Measurements from ENCODE around the gene C6orf118. TPM values are rescaled to one million over a fixed set of nuclear protein-coding genes. Genes with fewer than 3 reads are reported as not detected.

The C6orf118 gene
- total and polyA plus RNA-seq, 9 of the 15 experiments (the other 6 are each of a cell fraction or from before 2014, with no cell fraction given): not detected

DNA sequence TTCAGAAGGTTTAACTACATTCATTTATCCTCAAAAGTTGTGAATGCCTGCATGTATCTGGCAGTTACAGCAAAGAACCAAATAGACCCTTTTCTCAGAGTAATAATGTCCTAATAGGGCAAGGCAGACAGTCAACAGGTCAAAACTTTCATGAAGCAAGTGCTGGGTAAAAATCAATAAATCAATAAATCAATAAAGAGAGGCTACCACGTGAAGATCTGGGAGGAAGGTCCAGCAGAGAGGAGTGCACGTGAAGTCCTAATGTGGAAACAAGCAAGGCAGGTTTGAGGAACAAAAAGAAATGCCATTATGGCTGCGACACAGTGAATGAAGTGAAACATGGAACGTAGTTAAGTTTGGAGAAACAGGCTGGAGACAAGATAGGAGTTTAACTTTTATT is 36.3 kb upstream of the C6orf118 start:
- H3K9me3 ChIP-seq (replicated peaks; ENCODE audit: control insufficient read depth, insufficient read depth, low read depth, low read length): peaks cover 5% of the 10 kb centered on the region; the same call in 1 of the 2 replicates
- H3K36me3 ChIP-seq (ENCODE audit: control insufficient read depth, insufficient read depth, low read length): no peaks in the 10 kb centered on the region
- POLR2A ChIA-PET: no interaction called here
- no peak overlapping the region for H2AFZ ChIP-seq (ENCODE audit: low read depth, low read length)
- 2% methylated on average over 4 of the region's 4 CpGs for WGBS (ENCODE audit: insufficient coverage, low coverage, missing lambda C conversion rate)
- H3K9ac ChIP-seq (ENCODE audit: insufficient read depth in 1 of 2, low read depth in 2 of 2, low read length in 2 of 2): no peak overlapping the region
- FAIRE-seq (no peak), ATAC-seq (no peak), DNase-seq (ENCODE audit: extremely low read depth in 1 of 4, low spot score in 3 of 4) (no peak)
- H4K20me1 ChIP-seq (replicated peaks; ENCODE audit: control insufficient read depth, insufficient read depth, low read length): no peaks in the 10 kb centered on the region
- in situ Hi-C loops (cut with MboI): no loop called here
- no peak overlapping the region for H3K27ac ChIP-seq (ENCODE audit: extremely low read depth, low read depth, low read length)
- H3K9me1 ChIP-seq (ENCODE audit: control insufficient read depth, insufficient read depth, low read length): no peaks in the 10 kb centered on the region
- intact Hi-C loops (cut with micrococcal nuclease): no loop called here
- H3K4me2 ChIP-seq (ENCODE audit: insufficient read depth, low read length): no peak overlapping the region
- no peaks in the 10 kb centered on the region for H3K27me3 ChIP-seq (ENCODE audit: control insufficient read depth in 2 of 2, insufficient read depth in 2 of 2, low read length in 2 of 2)
- no peaks in the 10 kb centered on the region for H3K4me1 ChIP-seq (replicated peaks in 1 of 2; ENCODE audit: control insufficient read depth in 2 of 2, insufficient read depth in 2 of 2, low read length in 2 of 2)
- BruUV-seq (replicated peaks): no TSS peak
- H3K79me2 ChIP-seq (ENCODE audit: control insufficient read depth, insufficient read depth, low read length): no peaks in the 10 kb centered on the region
- CTCF ChIA-PET (ENCODE audit: low intra/inter-chr PET ratio): no interaction called here
- H3K4me3 ChIP-seq: no peak overlapping the region
- TF ChIP-seq EHMT2 (IDR thresholded peaks at IDR 0.05) (no peak), JUN (IDR thresholded peaks at IDR 0.05; ENCODE audit: borderline replicate concordance, low read depth, low read length) (no peak), JUN (CRISPR knock-in tag; IDR thresholded peaks at IDR 0.05; ENCODE audit: borderline replicate concordance) (no peak), HDAC1 (IDR thresholded peaks at IDR 0.05) (no peak), PHB2 (IDR thresholded peaks at IDR 0.05; ENCODE audit: low read depth) (no peak), SNRNP70 (optimal IDR thresholded peaks at IDR 0.05; ENCODE audit: low read depth, low read length) (no peak), HDAC2 (IDR thresholded peaks at IDR 0.05) (no peak), POU5F1 (IDR thresholded peaks at IDR 0.05; ENCODE audit: borderline replicate concordance, low read depth, low read length, partially characterized antibody) (no peak)
- TF ChIP-seq, protein P1, sequence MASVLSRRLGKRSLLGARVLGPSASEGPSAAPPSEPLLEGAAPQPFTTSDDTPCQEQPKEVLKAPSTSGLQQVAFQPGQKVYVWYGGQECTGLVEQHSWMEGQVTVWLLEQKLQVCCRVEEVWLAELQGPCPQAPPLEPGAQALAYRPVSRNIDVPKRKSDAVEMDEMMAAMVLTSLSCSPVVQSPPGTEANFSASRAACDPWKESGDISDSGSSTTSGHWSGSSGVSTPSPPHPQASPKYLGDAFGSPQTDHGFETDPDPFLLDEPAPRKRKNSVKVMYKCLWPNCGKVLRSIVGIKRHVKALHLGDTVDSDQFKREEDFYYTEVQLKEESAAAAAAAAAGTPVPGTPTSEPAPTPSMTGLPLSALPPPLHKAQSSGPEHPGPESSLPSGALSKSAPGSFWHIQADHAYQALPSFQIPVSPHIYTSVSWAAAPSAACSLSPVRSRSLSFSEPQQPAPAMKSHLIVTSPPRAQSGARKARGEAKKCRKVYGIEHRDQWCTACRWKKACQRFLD (CRISPR knock-in tag; IDR thresholded peaks at IDR 0.05): no peak
- TF ChIP-seq, protein P2, sequence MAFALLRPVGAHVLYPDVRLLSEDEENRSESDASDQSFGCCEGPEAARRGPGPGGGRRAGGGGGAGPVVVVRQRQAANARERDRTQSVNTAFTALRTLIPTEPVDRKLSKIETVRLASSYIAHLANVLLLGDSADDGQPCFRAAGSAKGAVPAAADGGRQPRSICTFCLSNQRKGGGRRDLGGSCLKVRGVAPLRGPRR (CRISPR knock-in tag; IDR thresholded peaks at IDR 0.05): no peak
- TF ChIP-seq, protein P3, sequence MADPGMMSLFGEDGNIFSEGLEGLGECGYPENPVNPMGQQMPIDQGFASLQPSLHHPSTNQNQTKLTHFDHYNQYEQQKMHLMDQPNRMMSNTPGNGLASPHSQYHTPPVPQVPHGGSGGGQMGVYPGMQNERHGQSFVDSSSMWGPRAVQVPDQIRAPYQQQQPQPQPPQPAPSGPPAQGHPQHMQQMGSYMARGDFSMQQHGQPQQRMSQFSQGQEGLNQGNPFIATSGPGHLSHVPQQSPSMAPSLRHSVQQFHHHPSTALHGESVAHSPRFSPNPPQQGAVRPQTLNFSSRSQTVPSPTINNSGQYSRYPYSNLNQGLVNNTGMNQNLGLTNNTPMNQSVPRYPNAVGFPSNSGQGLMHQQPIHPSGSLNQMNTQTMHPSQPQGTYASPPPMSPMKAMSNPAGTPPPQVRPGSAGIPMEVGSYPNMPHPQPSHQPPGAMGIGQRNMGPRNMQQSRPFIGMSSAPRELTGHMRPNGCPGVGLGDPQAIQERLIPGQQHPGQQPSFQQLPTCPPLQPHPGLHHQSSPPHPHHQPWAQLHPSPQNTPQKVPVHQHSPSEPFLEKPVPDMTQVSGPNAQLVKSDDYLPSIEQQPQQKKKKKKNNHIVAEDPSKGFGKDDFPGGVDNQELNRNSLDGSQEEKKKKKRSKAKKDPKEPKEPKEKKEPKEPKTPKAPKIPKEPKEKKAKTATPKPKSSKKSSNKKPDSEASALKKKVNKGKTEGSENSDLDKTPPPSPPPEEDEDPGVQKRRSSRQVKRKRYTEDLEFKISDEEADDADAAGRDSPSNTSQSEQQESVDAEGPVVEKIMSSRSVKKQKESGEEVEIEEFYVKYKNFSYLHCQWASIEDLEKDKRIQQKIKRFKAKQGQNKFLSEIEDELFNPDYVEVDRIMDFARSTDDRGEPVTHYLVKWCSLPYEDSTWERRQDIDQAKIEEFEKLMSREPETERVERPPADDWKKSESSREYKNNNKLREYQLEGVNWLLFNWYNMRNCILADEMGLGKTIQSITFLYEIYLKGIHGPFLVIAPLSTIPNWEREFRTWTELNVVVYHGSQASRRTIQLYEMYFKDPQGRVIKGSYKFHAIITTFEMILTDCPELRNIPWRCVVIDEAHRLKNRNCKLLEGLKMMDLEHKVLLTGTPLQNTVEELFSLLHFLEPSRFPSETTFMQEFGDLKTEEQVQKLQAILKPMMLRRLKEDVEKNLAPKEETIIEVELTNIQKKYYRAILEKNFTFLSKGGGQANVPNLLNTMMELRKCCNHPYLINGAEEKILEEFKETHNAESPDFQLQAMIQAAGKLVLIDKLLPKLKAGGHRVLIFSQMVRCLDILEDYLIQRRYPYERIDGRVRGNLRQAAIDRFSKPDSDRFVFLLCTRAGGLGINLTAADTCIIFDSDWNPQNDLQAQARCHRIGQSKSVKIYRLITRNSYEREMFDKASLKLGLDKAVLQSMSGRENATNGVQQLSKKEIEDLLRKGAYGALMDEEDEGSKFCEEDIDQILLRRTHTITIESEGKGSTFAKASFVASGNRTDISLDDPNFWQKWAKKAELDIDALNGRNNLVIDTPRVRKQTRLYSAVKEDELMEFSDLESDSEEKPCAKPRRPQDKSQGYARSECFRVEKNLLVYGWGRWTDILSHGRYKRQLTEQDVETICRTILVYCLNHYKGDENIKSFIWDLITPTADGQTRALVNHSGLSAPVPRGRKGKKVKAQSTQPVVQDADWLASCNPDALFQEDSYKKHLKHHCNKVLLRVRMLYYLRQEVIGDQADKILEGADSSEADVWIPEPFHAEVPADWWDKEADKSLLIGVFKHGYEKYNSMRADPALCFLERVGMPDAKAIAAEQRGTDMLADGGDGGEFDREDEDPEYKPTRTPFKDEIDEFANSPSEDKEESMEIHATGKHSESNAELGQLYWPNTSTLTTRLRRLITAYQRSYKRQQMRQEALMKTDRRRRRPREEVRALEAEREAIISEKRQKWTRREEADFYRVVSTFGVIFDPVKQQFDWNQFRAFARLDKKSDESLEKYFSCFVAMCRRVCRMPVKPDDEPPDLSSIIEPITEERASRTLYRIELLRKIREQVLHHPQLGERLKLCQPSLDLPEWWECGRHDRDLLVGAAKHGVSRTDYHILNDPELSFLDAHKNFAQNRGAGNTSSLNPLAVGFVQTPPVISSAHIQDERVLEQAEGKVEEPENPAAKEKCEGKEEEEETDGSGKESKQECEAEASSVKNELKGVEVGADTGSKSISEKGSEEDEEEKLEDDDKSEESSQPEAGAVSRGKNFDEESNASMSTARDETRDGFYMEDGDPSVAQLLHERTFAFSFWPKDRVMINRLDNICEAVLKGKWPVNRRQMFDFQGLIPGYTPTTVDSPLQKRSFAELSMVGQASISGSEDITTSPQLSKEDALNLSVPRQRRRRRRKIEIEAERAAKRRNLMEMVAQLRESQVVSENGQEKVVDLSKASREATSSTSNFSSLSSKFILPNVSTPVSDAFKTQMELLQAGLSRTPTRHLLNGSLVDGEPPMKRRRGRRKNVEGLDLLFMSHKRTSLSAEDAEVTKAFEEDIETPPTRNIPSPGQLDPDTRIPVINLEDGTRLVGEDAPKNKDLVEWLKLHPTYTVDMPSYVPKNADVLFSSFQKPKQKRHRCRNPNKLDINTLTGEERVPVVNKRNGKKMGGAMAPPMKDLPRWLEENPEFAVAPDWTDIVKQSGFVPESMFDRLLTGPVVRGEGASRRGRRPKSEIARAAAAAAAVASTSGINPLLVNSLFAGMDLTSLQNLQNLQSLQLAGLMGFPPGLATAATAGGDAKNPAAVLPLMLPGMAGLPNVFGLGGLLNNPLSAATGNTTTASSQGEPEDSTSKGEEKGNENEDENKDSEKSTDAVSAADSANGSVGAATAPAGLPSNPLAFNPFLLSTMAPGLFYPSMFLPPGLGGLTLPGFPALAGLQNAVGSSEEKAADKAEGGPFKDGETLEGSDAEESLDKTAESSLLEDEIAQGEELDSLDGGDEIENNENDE (IDR thresholded peaks at IDR 0.05; ENCODE audit: low read depth, low read length): no peak

Data from K562 (cell line).